ENCODE data around the gene DVL3.

GRCh38 chr3:184178521-184179138, 23.5 kb downstream of the DVL3 start:
- TF ChIP-seq GATA2 (IDR thresholded peaks at IDR 0.05; ENCODE audit: low read depth, low read length) = no peak
- TF ChIP-seq GATA3 (IDR thresholded peaks at IDR 0.05; ENCODE audit: low read depth, low read length) = no peak

All from SH-SY5Y (cell line).